ENCODE results near the gene CDHR5. TPM values are rescaled to one million over a fixed set of nuclear protein-coding genes. Genes with fewer than 3 reads are reported as not detected.

CDHR5 gene
- total RNA-seq, 4 donors from 2014 or later = 0.95 to 1.8 TPM; not detected in 2

DNA sequence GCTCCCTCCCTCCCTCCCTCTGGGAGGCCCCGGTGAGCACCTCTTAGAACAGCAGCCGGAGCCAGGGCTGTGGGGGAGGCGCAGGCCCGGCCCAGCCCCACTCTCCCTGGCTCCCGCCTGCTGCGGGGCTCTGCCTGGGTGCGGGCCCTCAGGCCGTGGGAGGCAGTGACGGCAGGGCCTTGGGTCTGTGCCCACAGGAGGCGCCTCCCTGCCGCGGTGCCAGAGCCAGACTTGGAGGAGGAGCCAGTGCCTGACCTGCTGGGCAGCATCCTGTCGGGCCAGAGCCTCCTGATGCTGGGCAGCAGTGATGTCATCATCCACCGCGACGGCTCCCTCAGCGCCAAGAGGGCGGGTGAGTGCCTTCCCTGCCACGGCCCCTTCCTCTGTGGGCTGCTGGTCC lies 18.5 kb downstream of the CDHR5 start:
- in situ Hi-C loops (cut with MboI; ENCODE audit: low sequenced_read_pairs in 4 of 4) (no loop called here), intact Hi-C loops (cut with DNase I; ENCODE audit: low total_unique reads) (no loop called here)
- no peak for ATAC-seq
- Histone ChIP-seq H3K4me1 (no peaks in the 10 kb centered on the region), H3K27me3 (no peaks in the 10 kb centered on the region), H3K9me3 (no peaks in the 10 kb centered on the region), H3K36me3 (peaks cover 0 to 96% of the 10 kb centered on the region in 2 donors), H3K27ac (no peak overlapping the region), H3K4me3 (no peak overlapping the region)
- DNase-seq = no peak
- no peak for TF ChIP-seq POLR2A (IDR thresholded peaks at IDR 0.05)

GRCh38 chr11:605286-606129 lies 19.2 kb downstream of the CDHR5 start:
- H3K4me1 ChIP-seq = no peaks in the 10 kb centered on the region
- no peak overlapping the region for H3K27ac ChIP-seq
- ATAC-seq (no peak), DNase-seq (no peak)
- H3K36me3 ChIP-seq = peaks cover 0 to 94% of the 10 kb centered on the region in 2 donors
- no peaks in the 10 kb centered on the region for H3K27me3 ChIP-seq
- H3K4me3 ChIP-seq = no peak overlapping the region
- intact Hi-C loops (cut with DNase I; ENCODE audit: low total_unique reads) (no loop called here), in situ Hi-C loops (cut with MboI; ENCODE audit: low sequenced_read_pairs in 4 of 4) (no loop called here)
- TF ChIP-seq, protein P1, sequence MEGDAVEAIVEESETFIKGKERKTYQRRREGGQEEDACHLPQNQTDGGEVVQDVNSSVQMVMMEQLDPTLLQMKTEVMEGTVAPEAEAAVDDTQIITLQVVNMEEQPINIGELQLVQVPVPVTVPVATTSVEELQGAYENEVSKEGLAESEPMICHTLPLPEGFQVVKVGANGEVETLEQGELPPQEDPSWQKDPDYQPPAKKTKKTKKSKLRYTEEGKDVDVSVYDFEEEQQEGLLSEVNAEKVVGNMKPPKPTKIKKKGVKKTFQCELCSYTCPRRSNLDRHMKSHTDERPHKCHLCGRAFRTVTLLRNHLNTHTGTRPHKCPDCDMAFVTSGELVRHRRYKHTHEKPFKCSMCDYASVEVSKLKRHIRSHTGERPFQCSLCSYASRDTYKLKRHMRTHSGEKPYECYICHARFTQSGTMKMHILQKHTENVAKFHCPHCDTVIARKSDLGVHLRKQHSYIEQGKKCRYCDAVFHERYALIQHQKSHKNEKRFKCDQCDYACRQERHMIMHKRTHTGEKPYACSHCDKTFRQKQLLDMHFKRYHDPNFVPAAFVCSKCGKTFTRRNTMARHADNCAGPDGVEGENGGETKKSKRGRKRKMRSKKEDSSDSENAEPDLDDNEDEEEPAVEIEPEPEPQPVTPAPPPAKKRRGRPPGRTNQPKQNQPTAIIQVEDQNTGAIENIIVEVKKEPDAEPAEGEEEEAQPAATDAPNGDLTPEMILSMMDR (IDR thresholded peaks at IDR 0.05 in 4 of 5, conservative IDR thresholded peaks at IDR 0.05 in 1 of 5) = no peak
- TF ChIP-seq POLR2A (IDR thresholded peaks at IDR 0.05) = no peak
- H3K9me3 ChIP-seq = no peaks in the 10 kb centered on the region

DNA sequence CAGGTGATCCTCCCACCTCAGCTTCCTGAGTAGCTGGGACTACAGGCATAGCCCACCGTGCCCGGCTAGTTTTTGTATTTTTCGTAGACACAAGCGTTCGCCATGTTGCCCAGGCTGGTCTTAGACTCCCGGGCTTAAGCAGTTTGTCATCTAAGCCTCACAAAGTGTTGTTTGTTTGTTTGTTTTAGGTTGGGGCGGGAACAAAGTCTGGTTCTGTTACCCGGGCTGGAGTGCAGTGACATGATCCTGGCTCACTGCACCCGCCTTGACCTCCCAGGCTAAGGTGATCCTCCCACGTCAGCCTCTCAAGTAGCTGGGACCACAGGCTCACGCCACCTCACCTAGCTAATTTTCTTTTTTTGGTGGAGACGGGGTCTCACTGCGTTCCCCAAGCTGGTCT lies 21.6 kb downstream of the CDHR5 start:
- Histone ChIP-seq H3K4me1 (no peaks in the 10 kb centered on the region), H3K27ac (no peak overlapping the region), H3K27me3 (no peaks in the 10 kb centered on the region), H3K36me3 (peaks cover 0 to 93% of the 10 kb centered on the region in 2 donors), H3K4me3 (no peak overlapping the region), H3K9me3 (no peaks in the 10 kb centered on the region)
- intact Hi-C loops (cut with DNase I; ENCODE audit: low total_unique reads) = no loop called here
- ATAC-seq (no peak), DNase-seq (no peak)
- no peak for TF ChIP-seq POLR2A (IDR thresholded peaks at IDR 0.05)
- TF ChIP-seq, protein P1 (IDR thresholded peaks at IDR 0.05 in 4 of 5, conservative IDR thresholded peaks at IDR 0.05 in 1 of 5) = no peak
- in situ Hi-C loops (cut with MboI; ENCODE audit: low sequenced_read_pairs in 4 of 4) = no loop called here

GRCh38 chr11:601573-602245 lies 23.0 kb downstream of the CDHR5 start:
- ATAC-seq (no peak), DNase-seq (no peak)
- Histone ChIP-seq H3K27me3 (no peaks in the 10 kb centered on the region), H3K9me3 (no peaks in the 10 kb centered on the region), H3K4me3 (no peak overlapping the region), H3K36me3 (peaks cover 0 to 93% of the 10 kb centered on the region in 2 donors), H3K4me1 (no peaks in the 10 kb centered on the region), H3K27ac (no peak overlapping the region)
- in situ Hi-C loops (cut with MboI; ENCODE audit: low sequenced_read_pairs in 4 of 4) (no loop called here), intact Hi-C loops (cut with DNase I; ENCODE audit: low total_unique reads) (no loop called here)
- TF ChIP-seq, protein P1 (IDR thresholded peaks at IDR 0.05 in 4 of 5, conservative IDR thresholded peaks at IDR 0.05 in 1 of 5) = no peak
- no peak for TF ChIP-seq POLR2A (IDR thresholded peaks at IDR 0.05)

DNA sequence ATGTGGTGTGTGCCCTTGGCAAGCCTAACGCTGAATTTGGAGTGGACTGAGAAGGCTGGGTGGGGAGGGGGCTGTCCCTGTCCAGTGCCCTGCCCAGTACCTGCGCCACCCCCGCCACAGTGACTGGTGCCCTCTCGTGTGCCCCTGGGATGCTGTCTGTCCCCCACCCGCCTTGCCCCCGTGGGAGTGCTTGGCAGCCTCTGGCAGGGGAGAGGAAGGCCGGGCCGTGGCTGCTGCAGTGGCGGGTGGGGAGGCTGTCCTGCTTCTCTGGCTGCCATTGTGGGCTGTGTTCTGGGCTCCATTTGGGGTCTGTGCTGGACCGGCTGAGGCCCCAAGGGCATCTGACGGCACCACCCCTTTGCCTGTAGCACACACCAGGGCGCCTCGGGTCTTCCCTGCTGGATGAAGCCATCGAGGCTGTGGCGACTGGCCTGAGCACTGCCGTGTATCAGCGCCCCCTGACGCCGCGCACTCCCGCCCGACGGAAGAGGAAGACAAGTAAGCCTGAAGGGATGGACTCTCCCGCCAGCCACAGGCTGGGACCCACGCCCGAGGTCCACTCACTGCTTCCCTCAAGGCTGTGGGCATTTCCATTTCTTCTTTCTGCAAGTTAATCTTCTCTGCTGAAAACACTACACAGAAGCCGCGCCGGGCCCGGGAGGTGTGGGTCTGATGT lies 26.6 kb downstream of the CDHR5 start:
- DNase-seq = no peak
- peaks cover 0 to 90% of the 10 kb centered on the region in 2 donors for H3K36me3 ChIP-seq

More for the DNA sequence above, 26.6 kb downstream of the CDHR5 start:
- H3K27me3 ChIP-seq = no peaks in the 10 kb centered on the region
- no peak for ATAC-seq
- intact Hi-C loops (cut with DNase I; ENCODE audit: low total_unique reads) (no loop called here), in situ Hi-C loops (cut with MboI; ENCODE audit: low sequenced_read_pairs in 4 of 4) (no loop called here)
- no peak overlapping the region for H3K4me3 ChIP-seq
- no peaks in the 10 kb centered on the region for H3K4me1 ChIP-seq
- no peaks in the 10 kb centered on the region for H3K9me3 ChIP-seq
- H3K27ac ChIP-seq = no peak overlapping the region
- TF ChIP-seq POLR2A (IDR thresholded peaks at IDR 0.05) = no peak
- TF ChIP-seq, protein P1 (IDR thresholded peaks at IDR 0.05 in 4 of 5, conservative IDR thresholded peaks at IDR 0.05 in 1 of 5) = no peak

Measured in gastrocnemius medialis (tissue), 4 donors.